AG08396 (cell line): ENCODE results near the gene PRSS21.

Experiments used
- DNase-seq: peaks from one replicate; pipeline ENCODE4 v3.0.0; 2012; ENCODE audit warnings: low spot score, mixed read lengths

PRSS21 gene, protein sequence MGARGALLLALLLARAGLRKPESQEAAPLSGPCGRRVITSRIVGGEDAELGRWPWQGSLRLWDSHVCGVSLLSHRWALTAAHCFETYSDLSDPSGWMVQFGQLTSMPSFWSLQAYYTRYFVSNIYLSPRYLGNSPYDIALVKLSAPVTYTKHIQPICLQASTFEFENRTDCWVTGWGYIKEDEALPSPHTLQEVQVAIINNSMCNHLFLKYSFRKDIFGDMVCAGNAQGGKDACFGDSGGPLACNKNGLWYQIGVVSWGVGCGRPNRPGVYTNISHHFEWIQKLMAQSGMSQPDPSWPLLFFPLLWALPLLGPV

DNA sequence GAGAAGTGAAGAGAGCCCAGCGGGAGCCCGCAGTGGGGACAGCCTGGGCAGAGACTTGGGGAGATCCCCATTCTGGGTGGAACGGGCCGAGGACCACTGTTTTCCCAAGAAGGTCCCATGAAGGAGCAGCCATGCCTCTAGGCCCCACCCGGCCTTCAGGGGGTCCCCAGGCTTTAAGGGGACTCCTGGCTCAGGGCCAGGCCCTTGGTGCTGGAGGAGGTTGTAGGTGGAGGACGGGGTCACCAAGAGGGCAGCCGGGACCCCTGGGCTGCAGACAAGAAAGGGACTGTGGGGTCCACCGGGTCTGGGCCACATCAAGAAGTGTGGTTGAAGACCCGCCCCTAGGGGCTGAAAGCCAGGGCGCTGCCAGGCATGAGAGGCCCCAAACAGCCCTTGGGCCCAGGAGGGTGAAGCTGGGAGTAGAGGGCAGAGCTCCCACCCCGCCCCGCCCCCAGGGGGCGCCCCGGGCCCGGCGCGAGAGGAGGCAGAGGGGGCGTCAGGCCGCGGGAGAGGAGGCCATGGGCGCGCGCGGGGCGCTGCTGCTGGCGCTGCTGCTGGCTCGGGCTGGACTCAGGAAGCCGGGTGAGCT lies at the start of gene PRSS21:
TSS of gene PRSS21 (plus strand) at position 487 of the 589 bp plus-strand sequence. CDS start at position 519, 32 bp downstream.
- no peak for DNase-seq

DNA sequence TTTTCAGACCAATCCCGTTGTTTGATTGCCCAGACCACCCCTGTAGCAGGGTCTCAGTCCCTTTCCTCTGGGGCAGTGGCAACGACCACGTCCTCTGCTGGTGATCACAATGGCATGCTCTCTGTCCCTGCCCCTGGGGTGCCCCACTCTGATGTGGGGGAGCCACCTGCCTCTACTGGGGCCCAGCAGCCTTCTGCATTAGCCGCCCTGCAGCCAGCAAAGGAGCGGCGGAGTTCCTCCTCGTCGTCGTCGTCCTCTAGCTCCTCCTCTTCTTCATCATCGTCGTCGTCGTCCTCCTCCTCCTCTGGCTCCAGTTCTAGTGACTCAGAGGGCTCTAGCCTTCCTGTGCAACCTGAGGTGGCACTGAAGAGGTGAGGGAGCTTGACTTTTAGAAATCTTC lies 49.1 kb upstream of the PRSS21 start:
- DNase-seq = no peak

DNA sequence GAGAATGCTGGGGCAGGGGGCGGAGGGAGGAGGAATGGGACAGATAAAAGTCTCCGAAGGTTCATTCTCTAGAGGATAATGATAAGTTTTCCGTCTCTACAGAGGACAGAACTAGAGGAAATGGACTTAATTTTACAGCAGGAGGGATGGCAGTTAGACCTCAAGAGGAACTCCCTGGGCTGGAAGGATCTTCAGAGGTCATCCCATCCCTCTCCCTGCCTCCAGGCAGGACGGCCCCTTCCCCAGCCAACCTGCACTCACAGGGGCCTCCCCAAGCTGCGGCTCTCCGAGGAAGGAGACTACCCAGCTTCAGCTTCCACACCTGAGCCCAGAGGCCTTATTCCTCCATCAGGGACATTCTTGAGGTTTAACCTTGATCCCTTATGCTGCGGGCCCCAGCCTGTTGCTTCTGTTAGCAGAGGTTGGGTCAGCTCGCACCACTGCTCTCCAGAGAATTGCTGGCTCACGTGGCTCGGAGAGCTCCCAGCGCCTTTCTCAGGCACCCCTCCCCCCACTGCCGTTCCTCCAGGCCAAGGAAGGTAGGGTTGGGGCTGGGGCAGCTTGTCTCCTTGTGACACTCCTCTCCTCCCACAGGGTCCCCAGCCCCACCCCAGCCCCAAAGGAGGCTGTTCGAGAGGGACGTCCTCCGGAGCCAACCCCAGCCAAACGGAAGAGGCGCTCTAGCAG lies 48.5 kb upstream of the PRSS21 start:
- DNase-seq = no peak

DNA sequence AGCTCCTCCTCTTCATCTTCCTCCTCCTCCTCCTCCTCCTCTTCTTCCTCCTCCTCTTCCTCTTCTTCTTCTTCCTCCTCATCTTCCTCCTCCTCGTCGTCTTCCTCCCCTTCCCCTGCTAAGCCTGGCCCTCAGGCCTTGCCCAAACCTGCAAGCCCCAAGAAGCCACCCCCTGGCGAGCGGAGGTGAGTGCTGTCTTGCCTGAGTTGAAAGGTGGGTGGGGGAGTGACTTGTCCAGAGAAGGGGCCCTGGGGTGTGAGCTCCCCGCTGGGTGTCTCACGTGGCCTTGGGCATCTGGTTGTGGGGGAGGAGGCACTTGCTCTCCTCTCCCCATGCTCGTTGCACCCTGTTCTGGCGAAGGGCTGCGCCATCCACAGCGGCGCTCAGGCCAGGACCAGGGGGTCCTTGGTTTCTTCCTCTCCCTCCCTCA lies 47.9 kb upstream of the PRSS21 start:
- DNase-seq = no peak

DNA sequence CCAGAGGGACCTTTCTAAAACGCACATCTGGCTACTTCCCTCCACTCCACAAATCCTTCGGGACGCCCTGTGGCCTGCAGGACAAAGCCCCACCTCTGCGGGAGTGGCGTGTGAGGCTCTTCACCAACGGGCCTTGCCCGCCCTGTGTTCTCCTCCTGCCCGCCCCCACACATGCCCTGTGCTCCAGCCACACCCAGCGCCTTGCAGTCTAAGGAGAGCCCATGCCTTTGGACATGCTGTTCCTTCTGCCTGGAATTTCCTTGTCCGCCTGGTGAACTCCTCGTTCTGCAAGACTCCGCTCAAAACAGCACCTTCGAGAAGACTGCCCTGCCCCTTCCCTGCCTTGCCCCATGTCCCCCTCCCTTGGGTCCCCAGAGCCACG lies 47.4 kb upstream of the PRSS21 start:
- DNase-seq = no peak

DNA sequence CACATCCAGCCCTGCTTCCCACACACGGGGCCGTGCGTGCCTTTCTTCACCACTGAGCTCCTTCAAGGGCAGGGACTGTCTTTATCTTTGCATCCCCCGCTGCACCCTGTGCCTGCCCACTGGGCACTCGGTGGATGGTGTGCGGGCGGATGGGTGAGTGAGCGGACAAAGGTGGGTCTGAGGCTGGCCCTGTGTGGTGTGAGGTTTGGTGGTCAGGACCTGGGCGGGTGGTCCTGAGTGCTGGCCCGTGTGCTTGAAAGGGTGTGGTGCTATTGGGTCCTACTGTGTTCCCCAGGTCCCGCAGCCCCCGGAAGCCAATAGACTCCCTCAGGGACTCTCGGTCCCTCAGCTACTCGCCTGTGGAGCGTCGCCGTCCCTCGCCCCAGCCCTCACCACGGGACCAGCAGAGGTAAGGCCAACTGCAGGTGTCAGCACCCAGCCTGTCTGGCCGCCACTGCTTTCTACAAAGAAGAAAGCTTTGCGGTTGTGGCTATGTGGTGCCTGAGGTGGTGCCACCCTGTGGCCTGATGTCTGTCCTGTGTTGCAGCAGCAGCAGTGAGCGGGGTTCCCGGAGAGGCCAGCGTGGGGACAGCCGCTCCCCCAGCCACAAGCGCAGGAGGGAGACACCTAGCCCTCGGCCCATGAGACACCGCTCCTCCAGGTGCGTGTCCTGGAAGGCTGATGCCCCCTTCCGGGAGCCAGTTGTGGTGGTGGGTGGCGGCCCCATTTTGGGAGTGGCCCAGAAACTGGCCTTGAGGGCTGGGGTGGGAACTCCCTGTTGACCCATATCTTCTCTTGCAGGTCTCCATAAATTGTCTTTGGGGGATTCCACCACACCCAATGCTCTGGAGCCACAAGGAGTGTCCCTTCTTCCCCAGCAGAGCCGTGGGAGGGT lies 46.7 kb upstream of the PRSS21 start:
- DNase-seq = no peak

DNA sequence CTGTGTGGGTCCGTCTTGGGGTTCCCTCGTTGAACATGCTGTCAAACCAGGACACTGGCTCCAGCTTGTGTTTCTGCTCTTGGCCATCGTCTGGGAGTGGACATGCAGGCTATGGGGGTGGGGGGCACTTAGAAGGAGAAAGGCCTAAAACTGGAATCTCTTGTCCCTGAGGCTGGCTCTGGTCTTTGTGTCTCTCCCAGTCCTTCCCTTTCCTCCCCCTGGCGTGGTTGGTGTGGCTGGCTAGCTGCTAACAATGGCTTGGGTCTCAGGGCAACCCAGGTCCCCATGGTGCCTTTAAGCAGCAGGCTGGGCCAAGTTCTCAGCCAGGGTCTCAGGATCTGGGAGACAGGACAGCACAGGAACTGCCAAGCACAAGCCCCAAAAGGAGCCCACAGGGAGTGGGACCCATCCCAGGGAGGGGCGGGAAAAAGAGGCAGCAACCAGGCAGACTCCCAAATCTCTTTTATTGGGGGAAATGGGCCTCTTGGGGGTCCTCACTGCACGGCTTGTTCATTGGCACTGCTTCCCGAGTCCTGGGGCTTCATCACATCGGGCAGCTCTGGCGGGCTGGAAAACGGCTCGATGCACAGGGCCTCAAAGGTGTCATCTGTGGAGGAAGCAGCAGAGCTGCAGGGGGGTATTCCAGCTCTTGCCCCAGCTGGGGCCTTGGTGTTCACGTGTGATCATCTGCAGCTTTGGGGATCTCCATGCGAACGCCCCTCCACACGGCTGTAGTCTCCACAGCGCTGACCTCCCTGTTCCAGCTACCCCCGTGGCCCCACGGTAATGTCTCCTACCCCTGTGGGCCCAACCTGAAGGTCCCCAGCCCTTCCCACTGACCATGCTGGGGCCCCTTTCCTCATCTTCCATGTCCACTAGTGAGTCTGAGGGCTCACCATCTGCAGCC lies 45.3 kb upstream of the PRSS21 start:
- no peak for DNase-seq

DNA sequence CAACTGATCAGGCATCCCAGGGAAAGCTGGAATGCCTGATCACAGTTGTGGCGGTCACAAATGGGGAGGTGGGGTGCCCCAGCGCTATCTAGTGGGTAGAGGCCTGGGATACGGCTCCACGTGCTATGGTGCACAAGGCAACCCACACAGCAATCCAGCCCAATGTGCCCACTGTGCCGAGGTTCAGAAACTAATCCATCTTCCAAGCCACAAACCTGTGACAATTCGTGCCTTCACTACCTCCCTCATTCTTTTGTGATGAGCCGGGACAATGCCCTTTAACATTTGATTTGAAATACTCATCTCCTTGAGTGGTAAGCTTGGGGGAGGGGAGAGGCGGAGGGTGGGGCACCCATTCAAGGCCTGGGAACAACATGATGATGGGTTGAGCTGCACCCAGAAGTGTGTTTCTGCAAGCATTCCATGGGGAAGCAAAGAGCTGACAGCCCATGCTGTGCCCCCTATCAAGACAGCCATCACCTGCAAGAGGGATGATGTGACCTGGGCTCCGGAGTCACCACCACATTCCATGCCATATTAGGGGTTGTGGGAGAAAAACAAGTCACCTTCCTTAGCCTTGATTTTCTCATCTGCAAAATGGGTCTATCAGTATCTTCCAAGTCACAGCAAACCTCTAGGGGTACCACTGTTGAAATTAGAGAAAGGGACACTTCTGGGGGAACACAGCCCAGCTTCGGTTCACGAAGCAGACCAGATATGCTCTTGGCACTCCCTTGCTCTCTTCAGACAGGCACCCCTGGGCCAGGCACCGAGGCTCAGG lies 43.7 kb upstream of the PRSS21 start:
- no peak for DNase-seq

DNA sequence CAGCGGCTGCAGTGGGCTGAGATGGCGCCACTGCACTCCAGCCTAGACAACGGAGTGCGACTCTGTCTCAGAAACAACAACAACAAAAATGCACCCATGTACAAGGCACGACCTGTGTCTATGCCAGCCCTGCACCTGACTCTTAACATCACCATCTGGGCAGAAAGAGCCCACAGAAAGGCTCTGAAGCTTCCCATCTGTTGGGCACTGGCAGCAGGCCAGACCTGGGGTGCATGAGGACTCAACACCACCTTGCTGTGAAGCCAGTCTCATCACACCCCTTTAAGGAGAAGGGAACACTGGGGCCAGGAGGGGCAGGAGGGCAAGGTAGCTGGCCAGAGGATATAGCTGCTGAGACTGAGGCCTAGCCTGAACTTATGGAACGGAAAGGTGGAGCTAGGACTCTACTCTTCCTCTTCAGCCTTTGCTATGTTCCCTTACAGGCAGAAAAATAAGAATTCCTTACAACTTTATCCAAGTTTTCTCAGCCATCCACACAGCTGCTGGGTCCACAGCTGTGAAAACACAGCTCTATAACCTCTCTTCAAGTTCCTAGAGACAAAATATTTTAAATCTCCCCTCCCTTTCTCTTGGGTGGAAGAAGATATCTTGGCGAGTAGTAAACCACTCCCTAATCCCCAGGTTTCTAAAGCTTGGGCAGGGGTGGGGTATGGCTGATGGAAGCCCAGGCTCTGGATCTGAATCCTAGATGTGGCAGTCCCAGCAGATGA lies 42.7 kb upstream of the PRSS21 start:
- DNase-seq = no peak

DNA sequence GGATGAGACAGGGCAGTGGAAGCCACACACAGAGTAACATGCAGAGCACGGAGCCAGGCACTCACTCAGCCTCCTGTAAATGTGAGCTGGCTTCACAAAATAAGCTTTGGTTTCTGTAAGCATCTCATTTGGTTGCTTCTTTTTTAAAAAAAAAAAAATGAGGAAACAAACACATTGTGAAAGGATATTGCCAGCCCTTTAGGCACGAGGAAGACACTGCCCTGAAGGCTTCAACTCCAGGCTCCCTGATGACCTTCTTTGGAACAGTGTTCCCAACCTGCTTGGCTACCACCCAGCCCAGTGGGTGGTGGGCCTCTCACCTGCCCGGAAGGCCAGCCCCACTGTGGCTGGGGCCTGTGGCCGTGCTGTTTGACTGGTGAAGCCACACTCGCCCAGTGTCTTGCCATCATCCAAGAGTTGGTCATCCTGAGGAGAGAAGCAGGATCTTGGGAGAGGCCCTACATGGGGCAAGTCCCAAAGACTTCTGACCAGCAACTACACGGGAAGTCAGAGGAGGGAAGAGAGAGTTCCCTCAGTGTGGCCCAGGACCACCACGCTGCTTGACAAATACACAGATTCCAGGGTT lies 41.8 kb upstream of the PRSS21 start:
- DNase-seq = no peak

DNA sequence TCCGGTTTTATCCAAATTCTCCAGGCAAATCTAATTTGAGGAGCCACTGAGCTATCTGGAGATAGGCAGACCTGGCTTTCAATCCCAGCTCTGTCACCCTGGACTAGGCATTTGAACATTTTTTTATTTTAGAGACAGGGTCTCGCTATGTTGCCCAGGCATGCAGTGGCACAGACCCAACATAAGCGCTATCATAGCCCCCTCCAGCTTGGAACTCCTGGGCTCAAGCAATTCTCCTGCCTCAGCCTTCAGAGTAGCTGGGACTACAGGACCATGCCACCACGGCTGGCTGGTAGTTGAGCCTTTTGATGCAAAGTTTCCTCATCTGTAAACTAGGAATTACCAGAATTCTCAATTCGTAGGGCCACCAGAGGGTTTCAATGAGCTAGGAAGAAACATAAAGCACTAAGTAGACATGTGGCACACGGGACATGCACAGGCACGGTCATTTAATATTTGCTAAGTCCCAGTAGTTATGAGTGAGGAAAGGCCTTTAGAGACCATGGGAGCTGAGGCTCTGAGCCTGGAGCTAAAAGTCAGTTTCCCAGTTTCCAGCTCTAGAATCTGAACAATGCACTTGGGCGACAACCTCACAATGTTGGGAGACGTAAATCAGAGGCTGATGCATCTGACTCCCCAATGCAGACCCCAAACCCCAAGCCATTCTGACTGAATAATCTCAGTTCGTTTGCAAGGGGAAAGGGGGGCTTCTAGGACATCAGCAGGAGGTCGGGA lies 41.1 kb upstream of the PRSS21 start:
- no peak for DNase-seq

DNA sequence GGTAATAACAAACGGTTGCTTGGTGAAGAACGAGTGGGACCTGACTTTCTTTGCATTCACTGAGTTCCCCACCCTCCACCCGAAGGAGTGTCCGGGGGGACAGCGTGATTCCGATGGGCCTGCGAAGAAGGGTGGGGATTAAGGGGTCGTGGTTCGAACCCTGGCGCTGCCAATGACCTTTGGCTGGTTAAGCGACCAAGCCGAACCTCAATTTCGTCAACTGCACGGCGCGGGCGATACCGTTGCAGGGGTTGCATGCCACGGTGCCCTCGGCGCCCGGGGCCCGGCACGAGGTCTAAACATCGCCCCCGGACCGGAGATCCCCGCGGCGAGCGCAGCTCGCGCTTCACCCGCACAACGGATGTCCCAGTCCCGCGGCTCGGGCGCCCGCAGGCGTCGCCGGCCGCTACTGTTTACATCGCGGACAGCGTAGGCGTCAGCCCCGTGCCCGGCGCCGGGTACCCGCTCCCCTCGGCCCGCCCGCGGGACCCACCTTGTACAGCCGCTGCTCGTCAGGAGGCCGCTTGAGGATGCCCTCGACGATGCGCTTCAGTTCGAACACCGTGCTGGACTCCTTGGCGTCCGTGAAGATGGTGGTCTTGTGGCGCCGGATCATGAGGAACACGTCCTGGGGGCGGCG lies 40.4 kb upstream of the PRSS21 start:
- peak; percentile 57 for DNase-seq

DNA sequence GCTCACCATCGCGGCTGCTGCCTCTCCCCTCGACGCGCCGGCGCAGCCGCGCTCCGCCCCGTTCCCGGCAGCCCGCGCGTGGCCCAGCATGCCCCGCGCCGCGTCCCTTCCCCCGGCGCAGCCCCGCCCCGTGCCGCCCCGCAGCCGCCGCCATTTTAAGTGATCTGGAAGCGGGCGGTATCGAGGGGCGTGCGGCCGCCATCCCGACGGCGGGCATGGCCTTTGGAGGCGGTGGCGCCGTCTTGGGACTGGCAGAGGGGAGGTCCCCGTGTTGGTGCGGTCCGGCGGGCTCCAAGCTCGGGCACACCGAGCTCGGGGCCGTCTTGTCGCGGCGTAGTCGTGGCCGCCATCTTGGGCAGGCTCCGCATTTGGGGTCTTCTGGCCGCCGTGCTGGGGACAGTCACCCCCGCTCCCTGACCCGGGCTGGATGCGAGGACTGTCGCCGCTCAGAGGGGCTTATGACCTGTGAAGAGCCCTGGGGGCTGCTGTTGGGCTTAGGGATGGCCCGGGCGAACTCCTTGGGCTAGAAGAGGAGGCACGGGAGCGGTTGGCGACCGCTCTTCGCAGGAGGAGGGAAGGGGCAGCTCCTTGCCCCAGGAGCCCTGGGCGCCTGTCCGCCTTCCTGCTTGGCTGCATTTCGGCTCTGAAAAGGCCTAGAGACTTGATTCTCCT lies 39.7 kb upstream of the PRSS21 start, which contains the start of gene ELOB:
TSS of gene ELOB (minus strand) at position 50 of the 672 bp plus-strand sequence. CDS start at position 9, 41 bp downstream.
- peak; percentile 99 for DNase-seq

DNA sequence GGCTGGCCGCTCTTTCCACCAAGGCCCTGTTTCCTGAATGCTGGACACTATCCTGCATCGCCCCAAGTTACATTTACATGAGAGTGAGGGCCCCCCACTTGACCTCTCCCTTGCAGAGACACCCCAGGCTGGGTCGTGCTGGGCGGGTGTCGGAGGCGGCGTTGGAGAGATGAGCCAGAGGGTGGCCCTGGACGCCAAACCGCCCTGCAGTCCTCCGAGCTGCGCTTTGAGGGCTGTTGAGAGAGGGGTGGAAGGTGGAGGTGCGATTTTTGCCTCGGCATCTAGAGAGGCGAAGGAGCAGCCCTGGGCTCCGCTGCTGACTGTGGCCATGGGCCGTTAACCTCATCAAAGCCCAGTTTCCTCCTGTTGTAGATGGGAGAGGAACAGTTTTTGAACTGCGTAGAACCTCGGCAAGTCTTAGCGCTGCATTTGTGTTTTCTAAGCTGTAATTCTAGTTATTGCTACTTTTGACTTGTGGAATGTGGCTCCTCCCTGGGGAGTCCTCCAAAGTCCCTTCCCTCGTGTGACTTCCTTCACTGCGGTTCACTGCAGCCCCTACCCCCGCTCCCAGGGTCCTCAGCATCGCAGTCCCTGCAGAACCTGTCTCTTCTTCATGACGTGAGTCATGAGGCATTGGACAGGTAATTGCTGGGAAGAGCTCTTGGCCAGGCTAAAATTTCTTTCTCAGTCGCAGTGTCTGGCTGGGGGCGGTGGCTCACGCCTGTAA lies 39.0 kb upstream of the PRSS21 start:
- DNase-seq = peak; percentile 52

DNA sequence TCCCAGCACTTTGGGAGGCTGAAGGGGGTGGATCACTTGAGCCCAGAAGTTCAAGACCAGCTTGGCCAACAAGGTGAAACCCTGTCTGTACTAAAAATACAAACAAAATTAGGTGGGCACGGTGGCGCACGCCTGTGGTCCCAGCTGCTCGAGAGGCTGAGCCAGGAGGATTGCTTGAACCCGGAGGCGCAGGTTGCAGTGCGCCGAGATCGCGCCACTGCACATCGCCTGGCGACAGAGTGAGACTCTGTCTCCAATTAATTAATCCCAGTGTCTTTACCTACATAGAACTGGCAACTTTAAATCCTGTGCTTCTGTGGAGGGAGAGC lies 38.4 kb upstream of the PRSS21 start:
- no peak for DNase-seq

DNA sequence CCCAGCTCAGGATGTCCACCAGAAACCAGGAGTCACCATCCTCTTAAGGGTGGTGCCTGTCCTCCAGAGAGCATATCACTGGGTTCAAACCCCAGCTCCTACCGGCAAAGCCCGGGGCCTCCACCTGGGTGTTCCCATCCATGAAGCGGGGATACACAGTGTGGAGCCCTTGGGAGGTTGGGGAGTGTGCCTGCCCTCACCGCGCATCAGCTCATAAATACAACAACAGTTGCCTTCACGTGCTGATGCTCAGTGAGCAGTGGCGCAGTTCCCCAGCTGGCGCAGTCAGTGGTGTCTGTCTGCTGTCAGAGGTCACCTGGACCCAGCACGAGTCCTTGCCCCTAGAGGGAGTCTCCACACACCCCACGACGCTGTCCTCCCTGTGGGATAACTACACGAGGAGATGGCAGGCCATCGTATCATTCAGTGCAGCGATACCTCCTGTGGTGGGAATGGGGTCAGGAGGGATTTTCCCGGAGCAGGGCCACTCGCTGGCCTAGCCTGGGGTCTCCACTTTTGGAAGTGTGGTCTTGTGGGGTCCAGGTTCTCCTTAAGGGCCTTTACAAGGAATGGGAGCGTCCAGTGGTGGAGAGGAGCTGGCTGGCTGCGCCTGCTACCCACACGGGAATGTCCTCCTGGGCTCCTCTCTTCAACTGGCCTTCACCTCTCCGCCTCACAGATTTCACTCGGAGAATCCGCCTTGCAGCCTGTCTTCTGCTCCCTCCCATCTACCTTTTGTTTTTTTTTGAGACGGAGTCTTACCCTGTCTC lies 37.7 kb upstream of the PRSS21 start:
- no peak for DNase-seq
